HG03135 (cell line): ENCODE measurements around the gene KATNAL1.
"Not testable (repeated sequence)": the region's sequence is repeated elsewhere in the genome, so short reads cannot be mapped to it uniquely, and the experiment has no call there.

Source experiments
- ATAC-seq: cut with Tn5 transposase; IDR thresholded peaks from one replicate; pipeline ENCODE4 v1.9.1; 2021; ENCODE audit warnings: mild to moderate bottlenecking, moderate library complexity; ENCODE audit not compliant: unreplicated experiment

The KATNAL1 gene

DNA sequence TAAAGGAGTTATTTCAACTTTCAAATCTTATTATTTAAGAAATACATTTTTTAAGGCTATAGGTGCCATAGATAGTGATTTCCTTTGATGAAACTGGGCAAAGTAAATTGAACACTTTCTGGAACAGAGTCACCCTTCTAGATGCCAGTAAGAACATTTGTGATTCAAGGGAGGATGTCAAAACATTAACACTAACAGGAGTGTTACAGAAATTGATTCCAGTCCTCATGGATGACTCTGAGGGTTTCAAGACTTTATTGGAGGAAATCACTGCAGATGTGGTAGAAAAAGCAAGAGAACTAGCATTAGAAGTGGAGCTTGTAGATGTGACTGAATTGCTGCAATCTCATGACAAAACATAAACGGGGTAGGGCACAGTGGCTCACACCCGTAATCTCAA lies 12.2 kb downstream of the KATNAL1 start:
- ATAC-seq = no peak

DNA sequence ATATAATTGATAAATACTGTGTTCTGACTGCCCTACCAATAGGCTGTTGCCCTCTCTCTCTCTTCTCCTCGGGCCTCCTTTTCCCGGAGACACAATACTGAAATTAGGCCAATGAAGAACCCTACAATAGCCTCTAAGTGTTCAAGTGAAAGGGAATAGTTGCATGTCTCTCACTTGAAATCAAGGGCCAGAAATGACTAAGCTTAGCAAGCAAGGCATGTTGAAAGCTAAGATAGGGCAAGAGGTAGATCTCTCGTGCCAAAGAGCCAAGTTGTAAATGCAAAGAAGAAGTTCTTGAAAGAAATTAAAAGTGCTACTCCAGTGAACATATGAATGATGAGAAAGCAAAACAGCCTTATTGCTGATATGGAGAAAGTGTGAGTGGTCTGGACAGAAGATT lies 13.3 kb downstream of the KATNAL1 start:
- ATAC-seq = no peak

DNA sequence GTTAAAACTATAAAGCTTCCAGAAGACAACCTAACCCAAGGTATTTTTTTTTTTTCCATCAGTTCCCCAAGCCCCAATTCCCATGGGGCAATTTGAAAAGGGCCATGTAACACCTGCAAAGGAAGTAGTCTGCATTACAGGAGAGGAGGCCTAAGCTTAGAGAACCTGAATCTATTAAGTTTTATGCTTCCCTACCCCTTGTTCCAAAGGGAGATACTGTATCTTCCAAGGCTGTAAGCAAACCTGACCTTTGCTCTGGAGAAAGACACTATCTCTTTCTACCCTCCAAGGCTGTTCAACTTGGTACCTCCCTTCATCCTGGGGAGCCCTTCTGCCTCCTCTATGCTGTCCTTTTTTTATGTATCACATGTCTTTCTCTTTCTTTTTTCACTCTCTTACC lies 15.0 kb downstream of the KATNAL1 start:
- ATAC-seq = no peak

DNA sequence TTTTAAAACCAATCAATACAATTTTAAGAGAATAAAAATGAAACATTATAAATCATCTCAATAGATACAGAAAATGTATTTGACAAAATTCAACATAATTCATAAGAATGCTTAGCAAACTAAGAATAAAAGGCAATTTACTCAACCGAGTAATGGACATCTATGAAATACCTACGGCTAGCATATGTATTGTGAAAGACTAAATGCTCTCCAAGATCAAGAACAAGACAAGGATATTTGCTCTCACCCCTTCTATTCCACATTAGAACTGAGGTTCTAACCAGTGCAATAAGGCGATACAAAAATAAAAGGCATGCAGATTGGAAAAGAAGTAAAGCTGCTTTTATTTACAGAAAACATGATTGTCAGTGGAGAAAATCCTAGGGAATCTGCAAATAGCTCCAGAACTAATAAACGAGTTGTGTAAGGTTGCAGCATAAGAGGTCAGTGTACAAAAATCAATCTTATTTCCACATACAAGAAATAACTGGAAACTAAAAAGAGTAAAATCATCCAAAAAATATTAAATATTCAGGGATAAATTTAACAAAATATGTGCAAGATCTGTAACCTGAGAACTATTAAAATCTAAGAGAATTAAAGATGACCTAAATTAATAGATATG lies 16.4 kb downstream of the KATNAL1 start:
- no peak for ATAC-seq

DNA sequence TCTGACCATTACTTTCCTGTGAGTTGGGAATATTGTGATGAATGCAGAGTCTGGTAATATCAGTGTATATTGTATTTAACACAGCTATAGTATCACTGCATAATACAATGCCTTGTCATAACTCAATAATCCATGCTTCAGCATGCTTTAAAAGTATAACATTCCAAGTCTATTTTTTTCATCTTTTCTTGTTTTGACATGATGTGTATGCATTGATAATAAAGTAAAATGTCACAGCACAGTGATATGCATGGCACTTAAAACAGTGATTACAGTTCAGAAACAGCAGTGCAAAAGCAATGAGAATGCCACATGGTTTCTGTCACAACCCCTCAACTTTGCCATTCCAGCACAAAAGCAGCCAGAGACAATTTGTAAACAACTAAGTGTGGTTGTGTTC lies 17.8 kb downstream of the KATNAL1 start:
- no peak for ATAC-seq

DNA sequence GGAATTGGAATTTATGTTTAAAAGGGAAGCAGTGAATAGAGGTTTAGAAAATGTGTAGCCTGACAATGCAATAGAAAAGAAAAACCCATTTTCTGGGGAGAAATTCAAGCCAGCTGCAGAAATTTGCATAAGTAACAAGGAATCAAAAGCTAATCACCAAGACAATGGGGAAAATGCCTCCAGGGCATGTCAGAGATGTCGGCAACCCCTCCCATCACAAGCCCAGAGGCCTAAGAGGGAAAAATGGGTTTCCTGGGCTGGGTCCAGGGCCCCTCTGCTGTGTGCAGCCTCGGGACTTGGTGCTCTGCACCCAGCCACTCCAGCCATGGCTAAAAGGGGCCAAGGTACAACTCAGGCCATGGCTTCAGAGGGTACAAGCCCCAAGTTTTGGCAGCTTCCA lies 21.3 kb downstream of the KATNAL1 start:
- not testable (repeated sequence) for ATAC-seq

DNA sequence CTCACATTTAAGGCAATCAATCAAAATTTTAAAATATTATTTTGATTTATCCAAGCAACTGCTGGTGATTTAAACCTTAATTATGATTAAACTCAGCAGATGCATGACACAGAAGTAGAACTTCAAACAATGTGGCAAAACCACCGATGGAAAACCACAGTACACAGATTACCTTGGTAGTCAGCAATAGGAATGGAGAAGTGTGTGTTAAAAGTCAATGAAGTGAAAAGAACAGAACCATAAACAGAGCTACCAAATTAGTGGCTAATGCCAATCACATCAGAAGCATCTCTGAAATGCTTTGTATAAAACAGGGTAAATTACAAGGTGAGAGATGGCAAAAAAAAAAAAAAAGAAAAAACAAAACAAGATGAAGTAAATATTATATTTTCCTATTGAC lies 31.2 kb downstream of the KATNAL1 start:
- ATAC-seq = no peak

DNA sequence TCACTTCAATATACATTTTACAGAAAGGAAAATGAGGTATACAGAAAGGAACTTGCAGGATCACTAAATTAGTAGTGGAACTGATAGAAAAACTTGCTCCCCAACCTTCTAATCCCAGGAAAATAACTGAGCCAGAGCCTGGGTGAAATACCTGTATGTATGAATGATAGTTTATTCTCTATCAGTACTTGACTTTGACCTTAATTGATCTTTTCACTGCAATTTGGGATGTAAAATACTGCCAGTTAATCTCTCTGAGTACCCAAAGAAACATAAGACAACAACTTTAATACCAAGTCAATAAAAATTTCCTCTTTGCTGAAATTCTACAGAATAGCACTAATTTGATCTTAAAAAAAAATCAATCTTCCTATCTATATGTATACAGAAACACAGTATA lies 33.3 kb downstream of the KATNAL1 start:
- no peak for ATAC-seq

DNA sequence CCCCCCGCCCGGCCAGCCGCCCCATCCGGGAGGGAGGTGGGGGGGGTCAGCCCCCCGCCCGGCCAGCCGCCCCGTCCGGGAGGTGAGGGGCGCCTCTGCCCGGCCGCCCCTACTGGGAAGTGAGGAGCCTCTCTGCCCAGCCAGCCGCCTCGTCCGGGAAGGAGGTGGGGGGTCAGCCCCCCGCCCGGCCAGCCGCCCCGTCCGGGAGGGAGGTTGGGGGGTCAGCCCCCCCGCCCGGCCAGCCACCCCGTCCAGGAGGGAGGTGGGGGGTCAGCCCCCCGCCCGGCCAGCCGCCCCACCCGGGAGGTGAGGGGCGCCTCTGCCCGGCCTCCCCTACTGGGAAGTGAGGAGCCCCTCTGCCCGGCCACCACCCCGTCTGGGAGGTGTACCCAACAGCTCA lies 37.3 kb downstream of the KATNAL1 start:
- ATAC-seq = not testable (repeated sequence)

DNA sequence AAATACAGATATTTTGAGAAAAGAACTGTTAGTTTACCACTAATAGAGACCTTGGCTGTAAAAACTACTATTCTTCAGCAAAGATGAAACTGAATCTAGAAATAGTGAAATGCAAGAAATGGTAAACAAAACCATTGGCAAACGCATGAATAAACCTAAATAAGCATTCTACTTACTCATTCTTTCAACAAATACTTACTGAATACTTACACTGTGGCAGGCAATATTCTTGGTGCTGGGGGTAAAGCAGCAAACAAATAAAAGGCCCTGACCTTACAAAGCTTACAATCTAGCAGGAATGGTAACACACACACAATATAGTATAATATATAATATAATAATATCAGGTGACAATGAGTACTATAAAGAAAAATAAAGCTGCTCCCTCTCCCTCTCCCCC lies 38.7 kb downstream of the KATNAL1 start:
- no peak for ATAC-seq

DNA sequence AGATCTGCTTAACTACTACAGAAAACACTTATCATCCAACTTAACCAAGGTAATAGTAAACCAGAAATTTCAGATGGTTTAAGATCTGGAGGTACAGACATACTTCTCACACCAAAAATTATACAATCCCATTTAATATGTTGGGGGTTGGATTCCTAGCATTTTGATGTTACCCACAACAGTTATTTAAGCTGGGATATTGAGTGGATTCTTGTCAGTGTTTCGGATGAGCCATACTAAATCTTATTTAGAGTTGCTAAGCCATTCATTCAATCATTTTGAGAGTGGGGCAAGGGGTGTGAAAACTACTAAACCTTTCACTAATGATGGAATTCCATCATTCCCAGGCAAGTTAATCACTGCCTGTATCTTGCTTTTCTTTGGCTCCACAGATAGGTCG lies 40.6 kb downstream of the KATNAL1 start:
- no peak for ATAC-seq

DNA sequence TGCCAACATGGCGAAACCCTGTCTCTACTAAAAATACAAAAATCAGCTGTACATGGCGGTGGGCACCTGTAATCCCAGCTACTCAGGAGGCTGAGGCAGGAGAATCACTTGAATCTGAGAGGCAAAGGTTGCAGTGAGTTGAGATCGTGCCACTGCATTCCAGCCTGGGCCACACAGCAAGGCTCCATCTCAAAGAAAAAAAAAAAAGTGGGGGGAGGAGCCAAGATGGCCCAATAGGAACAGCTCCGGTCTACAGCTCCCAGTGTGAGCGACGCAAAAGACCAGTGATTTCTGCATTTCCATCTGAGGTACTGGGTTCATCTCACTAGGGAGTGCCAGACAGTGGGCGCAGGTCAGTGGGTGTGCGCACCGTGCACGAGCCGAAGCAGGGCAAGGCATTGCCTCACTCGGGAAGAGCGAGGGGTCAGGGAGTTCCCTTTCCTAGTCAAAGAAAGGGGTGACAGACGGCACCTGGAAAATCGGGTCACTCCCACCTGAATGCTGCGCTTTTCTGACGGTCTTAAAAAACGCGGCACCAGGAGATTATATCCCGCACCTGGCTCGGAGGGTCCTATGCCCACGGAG lies 48.1 kb downstream of the KATNAL1 start:
- ATAC-seq = not testable (repeated sequence)

DNA sequence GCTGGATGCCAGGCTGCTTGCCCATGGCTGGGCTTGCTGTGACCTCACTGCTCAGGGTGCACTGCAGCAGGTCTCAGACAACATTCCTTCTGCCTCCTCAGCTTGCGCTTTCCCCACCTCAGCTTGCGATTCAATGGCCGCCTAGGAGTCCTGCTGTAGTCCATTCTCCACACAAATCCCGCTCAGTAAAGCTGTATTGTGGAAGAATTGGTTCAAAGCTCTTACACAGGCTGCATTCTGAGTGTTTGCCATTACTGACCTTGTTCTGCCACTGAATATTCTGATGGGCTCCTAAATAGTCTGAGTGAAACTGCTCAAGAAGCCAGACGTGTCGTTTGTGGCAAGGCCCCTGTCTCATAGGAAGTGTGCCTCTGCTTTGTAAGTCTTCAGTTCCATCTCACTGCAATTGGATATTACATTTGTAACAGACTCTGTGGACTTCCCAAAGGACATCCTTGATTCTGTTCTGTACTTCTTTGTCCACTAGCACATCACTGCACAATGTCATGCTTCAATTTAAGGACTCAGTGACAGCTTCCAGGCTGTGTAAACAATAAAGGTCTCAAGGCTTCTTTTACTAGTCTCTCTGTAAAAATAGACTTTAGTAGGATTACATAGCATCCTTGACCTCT lies 49.8 kb downstream of the KATNAL1 start:
- no peak for ATAC-seq

DNA sequence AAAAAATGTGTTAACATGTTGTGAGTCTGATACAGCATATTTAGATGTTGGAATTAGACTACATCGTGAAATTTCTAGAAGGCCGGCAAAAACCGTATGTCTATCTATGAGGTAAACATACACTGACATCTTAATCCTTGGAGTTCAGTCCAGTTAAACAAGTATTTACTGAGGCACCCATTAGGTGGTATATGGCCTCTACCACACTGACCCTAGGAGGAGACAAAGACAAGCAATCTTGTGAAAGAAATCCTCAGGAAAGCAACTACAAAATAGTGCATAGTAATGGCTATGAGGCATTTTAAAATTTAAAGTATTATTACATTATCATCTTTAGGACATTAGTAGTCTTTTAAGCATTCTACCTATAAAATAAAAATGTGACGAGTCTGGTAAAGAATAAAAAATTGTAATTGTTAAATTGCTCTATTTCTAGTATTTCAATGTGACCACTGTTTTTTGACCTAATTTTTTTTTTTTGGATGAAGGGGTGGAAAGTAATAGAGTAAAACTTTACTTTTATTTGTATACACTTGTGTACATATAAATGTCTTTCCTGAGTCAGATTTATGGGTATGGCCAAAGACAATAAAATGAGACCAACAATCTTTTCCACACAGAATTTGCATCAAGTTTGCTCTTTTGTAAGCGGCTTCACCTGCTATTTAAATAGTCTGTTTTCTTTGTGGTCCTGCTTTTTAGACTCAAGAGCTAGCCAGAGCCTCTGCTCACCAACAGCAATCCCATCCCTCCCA lies 50.5 kb downstream of the KATNAL1 start:
- no peak for ATAC-seq

DNA sequence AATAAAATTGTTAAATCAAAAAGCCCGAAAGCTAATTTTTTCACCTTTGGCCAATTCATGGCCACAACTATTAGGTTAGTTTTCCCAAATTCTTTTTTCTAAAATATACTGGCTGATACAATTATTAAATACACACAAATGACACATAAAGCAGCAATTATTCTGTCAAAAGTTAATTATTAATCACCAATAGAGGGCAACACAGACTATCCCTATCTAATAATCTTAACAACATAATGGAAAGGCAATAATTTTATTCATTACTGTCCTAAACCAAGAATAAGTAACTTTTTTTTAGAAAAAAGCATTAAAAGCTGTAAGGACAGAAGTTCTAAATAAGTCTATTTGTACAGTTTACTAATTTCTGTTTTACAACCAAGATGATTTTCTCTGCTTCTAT lies 51.7 kb downstream of the KATNAL1 start:
- ATAC-seq = no peak

DNA sequence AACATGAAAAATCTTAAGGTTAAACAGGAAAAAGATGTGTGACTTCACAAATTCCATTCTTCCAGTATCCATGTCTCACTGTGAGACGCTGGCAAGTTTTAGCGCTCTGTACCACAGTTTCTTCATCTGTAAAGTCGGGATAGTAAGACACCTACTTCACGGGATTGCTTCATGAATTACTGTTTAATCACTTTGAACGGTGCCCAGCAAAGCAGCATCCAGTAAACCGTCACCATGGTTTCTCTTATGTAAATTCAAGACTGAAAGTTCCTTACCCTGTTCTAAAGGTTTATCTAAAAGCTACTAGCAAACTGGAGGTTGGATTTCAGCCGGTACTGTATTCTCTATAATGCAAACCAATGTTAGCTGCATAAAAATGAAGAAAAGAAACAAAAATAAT lies 53.5 kb downstream of the KATNAL1 start:
- no peak for ATAC-seq

DNA sequence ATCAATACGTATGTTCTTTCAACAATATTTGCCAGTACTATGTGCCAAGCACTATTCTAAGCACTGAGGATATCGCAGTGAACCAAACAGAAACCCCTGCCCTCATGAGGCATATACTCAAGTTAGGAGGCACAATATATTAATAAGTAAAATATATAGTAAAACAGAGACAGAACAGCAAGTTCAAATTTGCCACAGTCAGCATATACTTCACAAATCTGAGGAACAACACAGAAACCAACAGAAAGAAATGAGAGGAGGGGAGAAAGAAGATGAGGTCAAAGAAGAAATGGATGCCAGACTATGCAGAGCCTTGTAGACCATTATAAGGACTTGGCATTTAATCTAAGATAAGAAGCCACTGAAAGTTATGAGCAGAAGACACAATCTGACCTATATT lies 59.9 kb downstream of the KATNAL1 start:
- ATAC-seq = no peak

DNA sequence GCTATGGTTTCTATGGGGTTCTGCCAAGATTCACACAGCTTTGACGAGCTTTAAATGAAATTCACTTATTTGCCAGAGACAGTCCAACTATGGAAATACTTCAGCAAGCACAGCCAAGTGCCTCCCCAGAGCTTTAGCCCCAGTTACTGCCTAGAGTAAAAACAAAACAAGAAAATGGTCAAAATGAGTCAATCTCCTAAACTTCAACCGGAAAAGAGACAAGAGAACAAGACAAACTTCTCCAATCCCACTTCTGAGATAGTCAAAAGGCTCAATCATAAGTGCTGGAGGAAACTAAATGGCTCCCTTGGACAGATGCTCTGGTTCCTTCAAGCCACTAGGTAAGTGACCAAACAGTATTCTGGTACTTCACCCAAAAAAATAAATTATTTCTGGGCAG lies 65.8 kb downstream of the KATNAL1 start:
- no peak for ATAC-seq

DNA sequence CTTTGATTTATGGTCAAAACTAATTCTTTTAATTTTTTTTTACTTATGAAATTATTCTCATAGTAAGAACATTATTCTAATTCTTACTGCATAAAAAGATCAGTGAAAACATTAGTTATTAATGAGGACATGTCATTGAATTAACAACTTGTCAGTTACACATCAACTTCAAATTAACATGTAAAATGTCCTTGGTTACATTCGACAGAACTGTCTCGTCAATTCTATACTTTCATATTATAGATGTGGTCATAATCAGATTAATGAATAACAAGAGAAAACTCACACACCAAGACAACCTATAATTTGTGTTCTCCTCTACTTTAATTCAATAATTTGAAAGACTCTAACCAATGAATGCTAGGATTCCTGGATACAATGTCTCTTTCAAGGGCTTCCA lies 66.7 kb downstream of the KATNAL1 start:
- ATAC-seq = no peak

DNA sequence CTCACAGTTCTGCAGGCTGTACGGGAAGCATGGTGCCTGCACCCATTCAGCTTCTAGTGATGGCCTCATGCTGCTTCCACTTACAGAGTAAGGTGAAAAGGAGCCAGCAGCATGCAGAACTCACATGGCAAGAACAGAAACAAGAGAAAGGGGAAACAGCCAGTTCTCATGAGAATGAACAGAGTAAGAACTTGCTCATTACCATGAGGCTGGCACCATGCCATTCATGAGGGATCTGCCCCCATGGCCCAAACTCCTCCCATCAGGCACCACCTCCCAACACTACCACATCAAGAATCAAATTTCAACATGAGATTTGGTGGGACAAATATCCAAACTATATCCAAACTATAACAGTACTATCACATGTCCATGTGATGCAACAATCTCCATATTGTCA lies 72.1 kb downstream of the KATNAL1 start:
- no peak for ATAC-seq

DNA sequence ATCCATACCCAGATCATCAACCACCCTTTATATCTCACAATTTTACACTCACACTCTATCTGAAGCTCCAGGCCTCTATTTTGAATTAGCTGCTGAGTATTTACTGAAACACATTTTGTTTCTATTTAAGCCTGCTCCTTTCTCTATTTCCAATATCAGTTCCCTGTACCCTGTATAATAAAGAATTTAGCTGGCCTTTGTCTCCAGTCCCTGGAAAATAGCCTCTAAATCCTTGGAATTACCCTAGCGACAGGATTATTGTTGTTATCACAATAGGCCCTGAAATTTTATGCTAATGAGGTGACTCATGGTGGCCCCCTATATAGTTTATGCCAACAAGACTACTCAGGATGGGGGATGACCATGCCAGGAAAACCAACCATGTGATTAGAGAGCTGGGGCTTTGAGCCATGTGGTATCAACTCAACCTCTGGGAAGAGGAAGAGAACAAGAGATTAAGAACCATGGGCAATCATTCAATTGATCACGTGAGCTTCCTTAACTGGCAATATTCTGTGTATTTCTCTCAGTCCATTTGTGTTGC lies 72.7 kb downstream of the KATNAL1 start:
- no peak for ATAC-seq

DNA sequence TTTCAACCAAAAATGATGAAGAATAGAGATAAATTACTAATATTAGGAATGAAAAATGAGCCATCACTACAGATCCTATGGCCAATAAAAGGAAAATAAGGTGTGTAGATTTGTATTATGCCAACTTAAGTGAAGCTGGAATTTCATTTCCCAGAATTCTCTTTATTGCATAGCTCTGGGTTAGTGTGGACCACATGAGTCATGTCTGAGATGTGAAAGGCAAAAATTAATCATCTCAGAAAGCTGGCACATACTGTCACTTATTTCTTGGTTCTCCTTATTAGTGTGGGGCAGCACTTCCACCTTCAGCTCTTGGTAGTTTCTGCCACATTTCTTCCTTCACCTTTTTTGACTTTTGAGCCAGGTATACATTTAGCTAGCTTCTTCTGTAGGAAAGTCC lies 82.6 kb downstream of the KATNAL1 start:
- ATAC-seq = no peak
